ENCODE data around the gene PRR30.

PRR30 gene

GRCh38 chr2:27170581-27171337, 31.5 kb upstream of the PRR30 start:
- Mint-ChIP-seq H3K9me3 (no peaks in the 10 kb centered on the region), H3K4me1 (ENCODE audit: low read depth in 2 of 2) (peaks cover 0 to 4% of the 10 kb centered on the region in 2 donors), H3K36me3 (ENCODE audit: insufficient read depth) (peaks cover 5% of the 10 kb centered on the region), H3K27ac (no peak overlapping the region), H3K4me3 (peak overlapping the region in 1 of 2 donors; percentile 20), H3K27me3 (peaks cover 9 to 11% of the 10 kb centered on the region in 2 donors)
- no peak for ATAC-seq (replicated peaks)
- no peak for DNase-seq

- no peak for DNase-seq
- no peak for ATAC-seq (replicated peaks)
- peaks cover 0 to 7% of the 10 kb centered on the region in 2 donors for H3K27me3 Mint-ChIP-seq
- H3K9me3 Mint-ChIP-seq, result no peaks in the 10 kb centered on the region
- no peak overlapping the region for H3K27ac Mint-ChIP-seq
- no peak overlapping the region for H3K4me3 Mint-ChIP-seq
- no peaks in the 10 kb centered on the region for H3K36me3 Mint-ChIP-seq (ENCODE audit: insufficient read depth)
- no peaks in the 10 kb centered on the region for H3K4me1 Mint-ChIP-seq (ENCODE audit: low read depth in 2 of 2)
Measured at GRCh38 chr2:27164960-27165763, 26.0 kb upstream of the PRR30 start.

GRCh38 chr2:27162151-27163121, 23.2 kb upstream of the PRR30 start:
- no peak overlapping the region for H3K4me3 Mint-ChIP-seq
- H3K36me3 Mint-ChIP-seq (ENCODE audit: insufficient read depth), result peaks cover 2% of the 10 kb centered on the region
- peaks cover 10 to 17% of the 10 kb centered on the region in 2 donors for H3K27me3 Mint-ChIP-seq
- no peaks in the 10 kb centered on the region for H3K4me1 Mint-ChIP-seq (ENCODE audit: low read depth in 2 of 2)
- ATAC-seq (replicated peaks), result no peak
- no peak for DNase-seq
- H3K9me3 Mint-ChIP-seq, result no peaks in the 10 kb centered on the region
- H3K27ac Mint-ChIP-seq, result no peak overlapping the region

DNA sequence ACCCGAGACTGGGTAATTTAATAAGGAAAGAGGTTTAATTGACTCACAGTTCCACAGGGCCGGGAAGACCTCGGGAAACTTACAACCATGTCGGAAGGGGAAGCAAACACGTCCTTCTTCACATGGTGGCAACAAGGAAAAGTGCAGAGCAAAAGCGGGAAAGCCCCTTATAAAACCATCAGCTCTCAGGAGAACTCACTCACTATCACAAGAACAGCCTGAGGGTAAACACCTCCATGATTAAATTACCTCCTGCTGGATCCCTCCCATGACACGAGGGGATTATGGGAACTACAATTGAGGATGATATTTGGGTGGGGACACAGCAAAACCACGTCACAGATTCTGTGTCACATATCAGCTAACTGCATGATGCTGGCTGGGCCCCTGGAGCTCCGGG, 21.0 kb upstream of the PRR30 start:
- DNase-seq (no peak), ATAC-seq (replicated peaks) (no peak)
- Mint-ChIP-seq H3K27me3 (peaks cover 10 to 17% of the 10 kb centered on the region in 2 donors), H3K36me3 (ENCODE audit: insufficient read depth) (peaks cover 2% of the 10 kb centered on the region), H3K9me3 (no peaks in the 10 kb centered on the region), H3K4me3 (no peak overlapping the region), H3K4me1 (ENCODE audit: low read depth in 2 of 2) (no peaks in the 10 kb centered on the region), H3K27ac (no peak overlapping the region)

- no peaks in the 10 kb centered on the region for H3K4me1 Mint-ChIP-seq (ENCODE audit: low read depth in 2 of 2)
- no peak for DNase-seq
- peaks cover 2% of the 10 kb centered on the region for H3K36me3 Mint-ChIP-seq (ENCODE audit: insufficient read depth)
- no peaks in the 10 kb centered on the region for H3K9me3 Mint-ChIP-seq
- ATAC-seq (replicated peaks), result no peak
- no peak overlapping the region for H3K4me3 Mint-ChIP-seq
- H3K27ac Mint-ChIP-seq, result no peak overlapping the region
- H3K27me3 Mint-ChIP-seq, result peaks cover 12 to 25% of the 10 kb centered on the region in 2 donors
Measured at GRCh38 chr2:27159271-27159670, 20.1 kb upstream of the PRR30 start.

DNA sequence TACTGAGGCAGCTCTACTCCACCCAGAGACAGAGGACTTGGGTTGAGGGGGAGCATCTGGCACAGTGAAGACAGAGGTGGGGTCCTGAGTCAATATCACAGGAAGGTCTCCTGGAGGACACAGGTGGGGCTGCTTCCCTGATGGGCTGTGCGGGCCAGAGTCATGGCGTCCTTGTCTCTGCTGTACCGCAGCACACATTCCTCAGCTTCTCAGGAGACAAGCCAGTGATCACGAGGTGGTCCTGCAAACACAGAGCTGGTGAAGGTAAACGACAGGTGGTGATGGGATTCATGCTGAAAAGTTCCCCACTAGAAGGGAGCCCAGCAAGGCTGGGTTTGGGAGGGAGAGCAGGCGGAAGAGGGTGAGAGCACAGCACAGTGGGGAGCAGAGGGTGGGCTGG, 19.3 kb upstream of the PRR30 start:
- no peaks in the 10 kb centered on the region for H3K4me1 Mint-ChIP-seq (ENCODE audit: low read depth in 2 of 2)
- H3K36me3 Mint-ChIP-seq (ENCODE audit: insufficient read depth), result peaks cover 2% of the 10 kb centered on the region
- H3K9me3 Mint-ChIP-seq, result no peaks in the 10 kb centered on the region
- H3K27ac Mint-ChIP-seq, result no peak overlapping the region
- H3K4me3 Mint-ChIP-seq, result no peak overlapping the region
- no peak for DNase-seq
- ATAC-seq (replicated peaks), result no peak
- H3K27me3 Mint-ChIP-seq, result peaks cover 15 to 30% of the 10 kb centered on the region in 2 donors

- no peak for ATAC-seq (replicated peaks)
- H3K27me3 Mint-ChIP-seq, result peaks cover 15 to 37% of the 10 kb centered on the region in 2 donors
- no peak overlapping the region for H3K27ac Mint-ChIP-seq
- no peak overlapping the region for H3K4me3 Mint-ChIP-seq
- no peak for DNase-seq
- no peaks in the 10 kb centered on the region for H3K4me1 Mint-ChIP-seq (ENCODE audit: low read depth in 2 of 2)
- H3K36me3 Mint-ChIP-seq (ENCODE audit: insufficient read depth), result peaks cover 5% of the 10 kb centered on the region
- no peaks in the 10 kb centered on the region for H3K9me3 Mint-ChIP-seq
Measured at GRCh38 chr2:27155069-27155520, 15.9 kb upstream of the PRR30 start.

GRCh38 chr2:27154488-27154887, 15.3 kb upstream of the PRR30 start:
- ATAC-seq (replicated peaks), result no peak
- no peak overlapping the region for H3K27ac Mint-ChIP-seq
- peaks cover 11 to 42% of the 10 kb centered on the region in 2 donors for H3K27me3 Mint-ChIP-seq
- H3K36me3 Mint-ChIP-seq (ENCODE audit: insufficient read depth), result peaks cover 5% of the 10 kb centered on the region
- no peaks in the 10 kb centered on the region for H3K9me3 Mint-ChIP-seq
- DNase-seq, result no peak
- H3K4me1 Mint-ChIP-seq (ENCODE audit: low read depth in 2 of 2), result no peaks in the 10 kb centered on the region
- no peak overlapping the region for H3K4me3 Mint-ChIP-seq

GRCh38 chr2:27152796-27153464, 13.7 kb upstream of the PRR30 start:
- no peak for ATAC-seq (replicated peaks)
- no peak for DNase-seq
- no peak overlapping the region for H3K4me3 Mint-ChIP-seq
- no peaks in the 10 kb centered on the region for H3K9me3 Mint-ChIP-seq
- peaks cover 3% of the 10 kb centered on the region for H3K36me3 Mint-ChIP-seq (ENCODE audit: insufficient read depth)
- no peak overlapping the region for H3K27ac Mint-ChIP-seq
- H3K4me1 Mint-ChIP-seq (ENCODE audit: low read depth in 2 of 2), result no peaks in the 10 kb centered on the region
- H3K27me3 Mint-ChIP-seq, result peaks cover 12 to 47% of the 10 kb centered on the region in 2 donors

DNA sequence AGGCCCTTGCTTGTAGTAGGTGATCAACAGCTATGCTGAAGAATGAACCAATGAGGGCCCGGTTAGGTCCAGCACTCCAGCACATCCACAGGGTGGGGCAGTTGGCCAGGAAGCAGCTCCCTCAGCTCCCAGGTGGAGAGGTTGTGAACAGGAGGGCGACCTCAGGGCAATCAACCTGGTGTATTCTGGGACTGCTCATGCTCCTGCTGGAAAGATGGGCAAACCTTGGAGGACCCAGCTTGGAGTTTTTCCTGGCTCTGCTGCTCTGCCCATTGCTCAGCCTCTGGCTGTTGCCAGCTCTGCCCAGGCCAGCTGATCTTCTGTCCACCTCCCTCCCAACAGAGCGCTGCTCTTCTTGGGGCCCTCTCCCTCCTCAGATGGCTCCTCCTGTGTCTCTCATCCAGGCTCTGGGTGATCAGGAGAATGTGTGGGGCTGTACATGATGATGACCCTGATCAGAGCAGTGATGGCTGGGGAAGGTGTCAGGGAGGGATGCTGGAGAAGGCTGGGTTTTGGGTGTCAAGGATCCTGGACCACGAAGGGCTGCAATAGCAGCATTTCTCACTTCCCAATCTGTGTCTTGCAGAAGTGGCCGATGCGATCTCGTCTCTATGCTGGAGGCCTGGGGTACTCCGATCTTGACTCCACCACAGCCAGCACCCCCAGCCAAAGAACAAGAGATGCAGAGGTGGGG, 13.0 kb upstream of the PRR30 start:
- ATAC-seq (replicated peaks) (no peak), DNase-seq (no peak)
- no peak overlapping the region for H3K27ac Mint-ChIP-seq
- no peak overlapping the region for H3K4me3 Mint-ChIP-seq
- H3K4me1 Mint-ChIP-seq (ENCODE audit: low read depth in 2 of 2), result no peaks in the 10 kb centered on the region
- peaks cover 17 to 52% of the 10 kb centered on the region in 2 donors for H3K27me3 Mint-ChIP-seq
- peaks cover 3% of the 10 kb centered on the region for H3K36me3 Mint-ChIP-seq (ENCODE audit: insufficient read depth)
- H3K9me3 Mint-ChIP-seq, result no peaks in the 10 kb centered on the region

DNA sequence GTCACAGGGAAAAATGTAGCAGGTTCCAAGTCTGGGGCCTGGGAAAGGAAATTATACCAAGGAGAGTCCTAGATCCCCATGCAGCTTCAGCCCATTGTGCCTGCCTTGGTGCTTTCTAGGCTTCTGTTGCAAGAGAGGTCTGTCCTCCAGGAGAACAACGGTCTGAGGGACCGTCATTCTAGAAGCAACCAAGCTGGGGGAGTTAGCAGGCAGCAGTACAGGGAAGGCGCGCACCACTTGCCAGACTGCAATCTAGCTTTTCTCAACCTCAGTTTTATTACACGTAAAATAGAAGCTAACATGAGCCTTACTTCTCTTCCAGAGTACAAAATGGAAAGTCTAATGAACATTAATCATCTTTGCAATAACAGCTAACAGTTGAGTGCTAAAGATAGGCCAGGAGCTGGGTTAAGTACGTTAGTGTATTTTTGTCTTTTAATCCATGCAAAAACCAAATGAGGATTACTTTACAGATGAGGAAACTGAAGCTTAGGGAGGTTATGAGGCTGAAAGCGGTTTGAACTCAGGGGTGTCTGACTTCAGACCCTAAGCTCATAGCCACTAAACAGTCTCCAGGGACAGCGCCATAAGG, 11.5 kb upstream of the PRR30 start:
- ATAC-seq (replicated peaks), result no peak
- H3K36me3 Mint-ChIP-seq (ENCODE audit: insufficient read depth), result peaks cover 3% of the 10 kb centered on the region
- no peaks in the 10 kb centered on the region for H3K4me1 Mint-ChIP-seq (ENCODE audit: low read depth in 2 of 2)
- H3K27me3 Mint-ChIP-seq, result peaks cover 27 to 60% of the 10 kb centered on the region in 2 donors
- no peak overlapping the region for H3K27ac Mint-ChIP-seq
- no peak for DNase-seq
- no peak overlapping the region for H3K4me3 Mint-ChIP-seq
- H3K9me3 Mint-ChIP-seq, result no peaks in the 10 kb centered on the region

Measured in effector memory CD8-positive, alpha-beta T cell (primary cell).